Stimulated activated CD4-positive, alpha-beta T cell treated with anti-CD3 and anti-CD28 coated beads, Interleukin-1b, Interleukin-23, amount 100 ng/mL, for 48 hours (primary cell): ENCODE results near the gene PERM1.
"Not testable (repeated sequence)": the region's sequence is repeated elsewhere in the genome, so short reads cannot be mapped to it uniquely, and the experiment has no call there.

ENCODE experiments used
- DNase-seq: peaks from one replicate; pipeline ENCODE4 v3.0.0-alpha.2; 2020

The PERM1 gene

GRCh38 chr1:1013922-1014648 lies 32.2 kb upstream of the PERM1 start:
- DNase-seq, result no peak

DNA sequence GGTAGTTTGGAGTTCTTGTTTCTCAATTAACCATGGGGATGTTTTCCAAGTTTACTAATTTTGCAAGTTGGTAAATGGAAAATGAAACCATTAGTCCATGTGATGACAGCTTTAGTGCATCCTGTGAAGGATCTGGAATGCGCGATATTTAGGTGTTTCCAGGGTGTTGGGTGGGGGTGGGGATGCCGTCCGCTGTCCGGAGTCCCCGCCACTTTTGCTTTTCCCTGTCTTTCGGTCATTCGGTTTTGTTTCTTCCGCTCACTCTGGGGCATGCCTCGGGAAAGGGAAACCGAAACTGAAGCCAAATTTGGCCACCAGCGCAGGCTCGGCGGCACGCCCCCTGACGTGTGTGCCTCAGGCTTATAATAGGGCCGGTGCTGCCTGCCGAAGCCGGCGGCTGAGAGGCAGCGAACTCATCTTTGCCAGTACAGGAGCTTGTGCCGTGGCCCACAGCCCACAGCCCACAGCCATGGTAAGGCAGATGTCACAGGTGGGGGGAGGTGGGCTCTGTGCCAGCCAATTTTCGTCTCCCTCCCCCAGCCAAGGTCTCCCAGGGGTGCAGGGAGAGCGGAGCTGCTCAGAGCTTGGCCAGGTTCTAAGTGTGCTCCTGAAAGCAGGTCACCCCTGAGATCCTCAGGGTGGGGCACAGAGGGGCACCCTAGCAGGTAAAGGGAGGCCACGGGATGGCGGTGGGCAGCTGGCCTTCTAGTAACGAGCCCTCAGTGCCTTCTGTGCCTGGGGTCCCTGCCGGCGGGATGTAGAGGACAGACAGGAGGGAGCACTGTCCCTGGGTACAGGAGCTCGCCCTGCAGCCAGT lies 31.4 kb upstream of the PERM1 start, which contains the start of gene ISG15:
ISG15 (plus strand) TSS at position 393 of the 817 bp plus-strand sequence; CDS start at position 470, 77 bp downstream.
- DNase-seq, result peak; percentile 84

DNA sequence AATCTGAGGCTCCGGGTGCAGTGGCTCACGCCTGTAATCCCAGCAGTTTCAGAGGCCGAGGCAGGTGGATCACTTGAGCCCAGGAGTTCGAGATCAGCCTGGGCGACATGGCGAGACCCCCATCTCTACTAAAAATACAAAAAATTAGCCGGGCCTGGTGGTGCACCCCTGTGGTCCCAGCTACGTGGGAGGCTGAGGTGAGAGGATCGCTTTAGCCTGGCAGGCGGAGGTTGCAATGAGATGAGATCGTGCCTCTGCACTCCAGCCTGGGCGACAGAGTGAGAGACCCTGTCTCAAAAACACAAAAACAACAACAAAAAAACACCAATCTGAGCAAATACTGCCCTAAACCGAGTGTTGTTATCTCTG lies 30.8 kb upstream of the PERM1 start:
- not testable (repeated sequence) for DNase-seq

GRCh38 chr1:1011396-1011949 lies 29.6 kb upstream of the PERM1 start:
- DNase-seq, result no peak

DNA sequence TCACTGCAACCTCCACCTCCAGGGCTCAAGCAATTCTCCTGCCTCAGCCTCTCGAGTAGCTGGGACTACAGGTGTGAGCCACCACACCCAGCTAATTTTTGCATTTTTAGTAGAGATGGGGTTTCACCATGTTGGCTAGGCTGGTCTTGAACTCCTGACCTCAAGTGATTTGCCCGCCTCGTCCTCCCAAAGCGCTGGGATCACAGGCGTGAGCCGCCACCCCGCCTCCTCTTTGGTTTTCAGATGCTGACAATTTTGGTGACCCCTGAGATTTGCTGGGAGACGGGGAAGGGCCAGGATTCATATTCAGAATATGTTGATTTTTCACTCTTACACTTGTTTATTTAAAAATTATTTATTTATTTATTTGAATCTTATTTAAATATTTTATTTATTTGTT lies 28.2 kb upstream of the PERM1 start:
- not testable (repeated sequence) for DNase-seq

DNA sequence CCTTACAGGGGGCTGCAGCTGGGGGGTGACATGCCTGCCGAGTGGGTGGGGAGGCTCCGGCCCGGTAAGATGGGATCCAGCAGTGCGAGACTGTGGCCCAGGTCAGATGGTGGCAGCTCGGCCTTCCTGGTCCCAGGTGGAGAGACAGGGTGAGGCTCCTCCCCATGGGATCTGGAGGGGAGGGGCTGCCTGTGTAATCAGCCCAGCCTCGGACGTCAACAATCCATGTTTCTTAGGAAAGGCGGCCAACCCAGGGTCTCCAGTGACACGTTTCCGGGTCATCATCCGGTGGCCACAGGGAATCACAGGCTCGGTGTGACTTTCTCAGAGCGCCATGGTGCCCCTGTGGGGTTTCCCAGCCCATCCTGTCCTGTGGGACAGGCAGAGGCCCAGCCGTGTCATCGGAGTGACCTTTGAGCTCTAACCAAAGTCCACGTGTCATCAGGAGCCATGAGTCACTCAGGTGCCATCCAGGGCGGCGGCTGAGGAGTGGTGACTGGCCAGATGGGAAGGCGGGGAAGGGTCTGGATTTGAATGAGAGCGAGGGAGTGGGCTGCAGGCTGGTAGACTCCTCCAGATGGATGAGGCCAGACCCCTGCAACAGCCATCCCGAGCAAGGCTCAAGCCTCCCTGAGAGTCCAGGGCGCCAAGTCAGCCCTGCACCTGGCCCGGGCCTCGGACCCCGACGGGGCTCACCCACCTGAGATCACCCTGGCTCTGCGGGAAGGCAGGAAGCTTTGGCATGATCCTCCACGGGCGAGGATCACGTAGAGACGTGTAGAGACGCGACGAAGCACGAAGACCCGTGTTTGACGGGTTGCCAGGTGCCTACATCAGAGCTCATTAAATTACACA lies 24.6 kb upstream of the PERM1 start:
- DNase-seq, result no peak

GRCh38 chr1:1005774-1006304 lies 23.9 kb upstream of the PERM1 start:
- no peak for DNase-seq

- DNase-seq, result no peak
Measured at GRCh38 chr1:1004780-1005697, 23.1 kb upstream of the PERM1 start.

GRCh38 chr1:1004420-1004779 lies 22.5 kb upstream of the PERM1 start:
- no peak for DNase-seq

- no peak for DNase-seq
Measured at GRCh38 chr1:1003618-1004419, 21.9 kb upstream of the PERM1 start.

DNA sequence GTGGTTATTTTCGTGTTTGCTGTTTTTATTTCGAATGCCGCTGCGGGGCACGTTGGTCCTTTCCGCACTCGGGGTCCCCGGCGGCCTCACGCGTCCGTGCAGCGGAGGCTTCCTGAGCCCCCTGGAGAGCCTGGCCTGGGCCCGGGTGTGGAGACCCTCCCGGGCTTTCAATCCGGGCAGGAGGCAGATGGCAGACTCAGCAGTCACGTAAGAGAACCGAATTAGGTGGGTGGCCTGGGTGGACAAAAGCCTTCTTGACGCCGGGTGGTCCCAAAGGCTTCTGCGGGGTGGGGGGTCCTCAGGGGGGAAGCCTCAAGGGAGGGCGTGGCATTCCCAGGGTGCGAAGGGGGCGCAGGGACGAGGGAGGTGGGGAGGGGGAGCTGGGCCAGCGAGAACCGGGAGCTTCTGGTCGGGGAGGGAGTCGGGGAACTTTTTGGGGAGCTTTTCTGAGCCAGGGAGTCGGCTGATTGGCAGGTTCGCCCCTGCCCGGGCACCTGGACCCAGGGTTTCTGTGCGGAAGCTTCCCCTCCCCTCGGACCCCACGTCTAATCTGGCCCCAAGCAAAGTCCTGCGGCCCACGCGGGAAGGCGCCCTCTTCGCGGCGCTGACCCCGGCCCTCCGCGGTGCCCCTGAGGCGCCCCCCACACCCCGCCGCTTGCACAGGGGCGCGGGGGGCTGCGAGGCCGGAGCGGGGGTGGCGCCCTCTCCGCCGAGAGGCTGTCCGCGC lies 19.3 kb upstream of the PERM1 start:
- DNase-seq, result no peak

- peak; percentile 77 for DNase-seq
Measured at GRCh38 chr1:1000357-1001056, 18.6 kb upstream of the PERM1 start.

DNA sequence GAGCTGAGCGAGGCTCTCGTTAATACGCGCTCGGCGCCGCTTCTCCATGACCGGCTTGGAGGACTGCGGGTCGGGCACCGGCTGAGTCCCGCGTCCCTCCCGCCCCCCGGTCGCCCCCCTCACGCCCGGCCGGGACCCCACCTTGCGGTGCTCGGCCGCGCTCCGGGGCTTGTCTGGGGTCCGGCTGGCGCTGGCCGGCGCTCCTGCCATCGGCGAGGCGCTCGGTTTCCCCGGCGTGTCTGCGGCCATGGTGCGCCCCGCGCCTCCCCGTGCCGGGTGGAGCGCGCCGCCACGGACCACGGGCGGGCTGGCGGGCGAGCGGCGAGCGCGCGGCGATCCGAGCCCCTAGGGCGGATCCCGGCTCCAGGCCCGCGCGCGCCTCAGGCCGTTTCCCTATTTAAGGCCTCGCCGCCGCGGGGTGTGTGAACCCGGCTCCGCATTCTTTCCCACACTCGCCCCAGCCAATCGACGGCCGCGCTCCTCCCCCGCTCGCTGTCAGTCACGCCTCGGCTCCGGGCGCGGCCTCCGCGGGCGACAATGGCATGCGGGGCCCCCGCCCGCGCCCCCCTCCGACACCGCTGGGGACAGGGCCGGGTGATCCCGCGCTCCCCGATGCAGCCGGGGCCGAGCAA lies 17.9 kb upstream of the PERM1 start, which contains the start of gene HES4:
HES4 (minus strand) TSS at position 373 of the 632 bp plus-strand sequence; CDS start at position 249, 124 bp downstream.
- peak; percentile 60 for DNase-seq

- DNase-seq, result no peak
Measured at GRCh38 chr1:998995-999724, 17.3 kb upstream of the PERM1 start.

- no peak for DNase-seq
Measured at GRCh38 chr1:998745-998994, 16.8 kb upstream of the PERM1 start.

DNA sequence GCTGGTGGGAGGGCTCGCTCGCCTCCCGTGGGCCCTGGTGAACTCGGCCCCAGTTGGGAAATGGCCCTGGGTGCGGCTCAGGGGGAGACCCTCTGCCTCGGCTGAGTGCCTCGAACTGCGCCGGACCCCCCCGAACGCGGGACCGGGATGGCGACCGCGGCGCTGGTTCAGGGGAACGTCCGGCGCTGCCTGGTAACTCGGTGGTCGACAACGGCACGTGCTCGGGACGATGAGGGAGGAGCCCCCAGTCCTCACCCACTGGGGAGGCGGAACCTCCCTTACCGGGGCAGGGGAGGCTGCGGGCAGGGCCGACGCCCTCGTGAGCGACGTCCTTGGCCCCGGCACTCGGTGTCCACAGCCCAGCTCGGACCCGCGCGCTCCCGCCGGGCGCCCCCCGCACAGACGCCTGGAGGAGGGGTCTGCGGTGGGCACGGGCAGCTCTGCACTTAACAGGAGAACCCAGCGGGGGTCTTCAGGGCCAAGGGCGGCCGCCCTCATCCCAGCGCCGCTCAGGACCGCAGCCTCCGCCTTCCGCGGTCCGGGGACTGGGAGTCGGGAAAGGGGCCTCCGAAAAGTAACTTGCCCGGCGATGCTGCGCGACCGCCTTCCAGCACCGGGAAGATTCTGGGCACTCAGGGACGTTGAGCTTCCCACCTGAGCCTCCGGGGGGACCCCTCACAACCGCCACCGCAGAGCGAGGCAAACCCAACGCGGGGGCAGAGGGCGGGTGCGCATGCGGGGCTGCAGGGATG lies 16.3 kb upstream of the PERM1 start:
- no peak for DNase-seq

- DNase-seq, result no peak
Measured at GRCh38 chr1:997713-997992, 15.8 kb upstream of the PERM1 start.
